MCF 10A (cell line): ENCODE data around the gene ZBTB9. TPM values are rescaled to one million over a fixed set of nuclear protein-coding genes. Genes with fewer than 3 reads are reported as not detected.
A peak's percentile ranks its signal among the peaks of the same experiment; 100 is the strongest.

Experiments
- BruUV-seq: library from RNA; stranded (reverse); fragments of 400-500 nt; replicated peaks from 2 replicates; lab custom pipeline; 2021; lab: Mats Ljungman, UMichigan
- CTCF ChIA-PET: fragments of 300-600 bp; sonication (Branson Sonifier 250); formaldehyde crosslinking; extraction: SDS; loops from one replicate; lab custom pipeline; 2021; ENCODE audit warnings: antibody characterized with exemption, inconsistent platforms; lab: Yijun Ruan, JAX
- POLR2A ChIA-PET: fragments of 300-600, 350-650 bp; sonication (Branson Sonifier 250); formaldehyde crosslinking; extraction: SDS; loops from one replicate; lab custom pipeline; 2020; ENCODE audit warnings: antibody characterized with exemption, inconsistent platforms; lab: Yijun Ruan, JAX
- DNase-seq: peaks from one replicate; pipeline ENCODE4 v3.0.0-alpha.2; 2018; ENCODE audit not compliant: unreplicated experiment
- H3K27ac Mint-ChIP-seq: one replicate; pipeline ENCODE4 v1.8.0; 2022; ENCODE audit warnings: mild to moderate bottlenecking, low read depth, mixed read lengths; ENCODE audit not compliant: unreplicated experiment
- H3K27me3 Mint-ChIP-seq: one replicate; pipeline ENCODE4 v1.8.0; 2022; ENCODE audit warnings: mixed read lengths; ENCODE audit not compliant: insufficient read depth, unreplicated experiment
- H3K36me3 Mint-ChIP-seq: one replicate; pipeline ENCODE4 v1.8.0; 2022; ENCODE audit warnings: mild to moderate bottlenecking, moderate library complexity, mixed read lengths; ENCODE audit not compliant: insufficient read depth, unreplicated experiment
- H3K4me1 Mint-ChIP-seq: one replicate; pipeline ENCODE4 v1.8.0; 2022; ENCODE audit warnings: mixed read lengths; ENCODE audit not compliant: insufficient read depth, unreplicated experiment
- H3K4me3 Mint-ChIP-seq: one replicate; pipeline ENCODE4 v1.8.0; 2022; ENCODE audit warnings: mild to moderate bottlenecking, moderate library complexity, mixed read lengths; ENCODE audit not compliant: unreplicated experiment
- H3K9me3 Mint-ChIP-seq: one replicate; pipeline ENCODE4 v1.8.0; 2022; ENCODE audit warnings: mixed read lengths; ENCODE audit not compliant: unreplicated experiment
- intact Hi-C: fragments of 100-400 bp; cut with micrococcal nuclease; formaldehyde crosslinking; loops from 2 replicates; pipeline ENCODE4 v1.14.1; 2022
- total RNA-seq: library from RNA; stranded (reverse); gene quantifications from 2 replicates; pipeline ENCODE4 v1.2.3, GENCODE V29; 2022
- TF ChIP-seq, protein P1 (sequence below): fragments of 200-600 bp; IDR thresholded peaks from one replicate; pipeline ENCODE4 v1.8.0; 2022; ENCODE audit warnings: antibody characterized with exemption, mild to moderate bottlenecking; ENCODE audit not compliant: unreplicated experiment

ZBTB9 gene
- total RNA-seq, 1 experiment from 2014 or later = 7.5 TPM

DNA sequence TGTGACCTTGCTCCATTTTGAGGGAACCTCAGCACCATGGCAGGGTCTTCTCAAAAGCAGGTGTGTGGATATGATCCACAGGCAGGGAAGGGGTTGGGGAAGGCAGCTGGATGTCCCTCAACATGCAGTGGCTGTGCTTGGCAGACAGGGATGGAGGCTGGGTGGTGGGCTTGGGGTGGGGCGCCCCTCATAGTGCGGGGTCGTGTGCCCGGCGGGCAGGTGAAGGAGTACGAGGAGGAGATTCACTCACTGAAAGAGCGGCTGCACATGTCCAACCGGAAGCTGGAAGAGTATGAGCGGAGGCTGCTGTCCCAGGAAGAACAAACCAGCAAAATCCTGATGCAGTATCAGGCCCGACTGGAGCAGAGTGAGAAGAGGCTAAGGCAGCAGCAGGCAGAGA lies 8.0 kb upstream of the ZBTB9 start:
- POLR2A ChIA-PET = interaction anchor here (0.6 kb wide), 1 partner anchor 20 kb away, joined by 3 read pairs; no protein-coding TSS in a partner anchor
- intact Hi-C loops = no loop called here
- Mint-ChIP-seq H3K4me3 (no peak overlapping the region), H3K4me1 (peaks cover 7% of the 10 kb centered on the region), H3K27me3 (no peaks in the 10 kb centered on the region), H3K36me3 (peaks cover 27% of the 10 kb centered on the region), H3K9me3 (no peaks in the 10 kb centered on the region), H3K27ac (no peak overlapping the region)
- DNase-seq = no peak
- TF ChIP-seq, protein P1, sequence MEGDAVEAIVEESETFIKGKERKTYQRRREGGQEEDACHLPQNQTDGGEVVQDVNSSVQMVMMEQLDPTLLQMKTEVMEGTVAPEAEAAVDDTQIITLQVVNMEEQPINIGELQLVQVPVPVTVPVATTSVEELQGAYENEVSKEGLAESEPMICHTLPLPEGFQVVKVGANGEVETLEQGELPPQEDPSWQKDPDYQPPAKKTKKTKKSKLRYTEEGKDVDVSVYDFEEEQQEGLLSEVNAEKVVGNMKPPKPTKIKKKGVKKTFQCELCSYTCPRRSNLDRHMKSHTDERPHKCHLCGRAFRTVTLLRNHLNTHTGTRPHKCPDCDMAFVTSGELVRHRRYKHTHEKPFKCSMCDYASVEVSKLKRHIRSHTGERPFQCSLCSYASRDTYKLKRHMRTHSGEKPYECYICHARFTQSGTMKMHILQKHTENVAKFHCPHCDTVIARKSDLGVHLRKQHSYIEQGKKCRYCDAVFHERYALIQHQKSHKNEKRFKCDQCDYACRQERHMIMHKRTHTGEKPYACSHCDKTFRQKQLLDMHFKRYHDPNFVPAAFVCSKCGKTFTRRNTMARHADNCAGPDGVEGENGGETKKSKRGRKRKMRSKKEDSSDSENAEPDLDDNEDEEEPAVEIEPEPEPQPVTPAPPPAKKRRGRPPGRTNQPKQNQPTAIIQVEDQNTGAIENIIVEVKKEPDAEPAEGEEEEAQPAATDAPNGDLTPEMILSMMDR = no peak
- BruUV-seq = no TSS peak
- CTCF ChIA-PET = no interaction called here

DNA sequence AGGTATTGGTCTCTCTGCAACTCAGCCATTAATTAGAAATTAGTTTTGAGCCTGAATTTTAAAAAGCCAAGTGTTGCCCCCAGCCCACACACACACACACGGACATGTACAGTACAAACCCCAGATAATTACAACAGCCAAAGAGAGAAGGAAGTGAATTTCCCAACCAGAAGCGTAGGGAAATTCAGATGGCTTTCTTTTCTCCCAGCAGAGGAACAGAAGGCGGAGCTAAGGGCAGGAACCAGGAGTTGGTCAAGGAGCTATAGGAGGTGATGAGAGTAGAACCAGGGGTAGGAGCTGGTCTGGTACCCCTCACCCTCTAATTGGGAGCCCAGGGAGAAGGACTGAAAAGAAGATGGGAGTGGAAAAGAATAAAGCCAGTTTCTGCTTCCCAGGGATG lies 3.9 kb upstream of the ZBTB9 start:
- CTCF ChIA-PET = interaction anchor here (0.5 kb wide), 1 partner anchor 335 kb away, joined by 4 read pairs; no protein-coding TSS in a partner anchor
- Mint-ChIP-seq H3K27ac (peak overlapping the region; percentile 47), H3K4me3 (no peak overlapping the region), H3K36me3 (peaks cover 21% of the 10 kb centered on the region), H3K27me3 (no peaks in the 10 kb centered on the region), H3K4me1 (peaks cover 18% of the 10 kb centered on the region), H3K9me3 (no peaks in the 10 kb centered on the region)
- POLR2A ChIA-PET = interaction anchor here (0.5 to 1.2 kb wide), 2 partner anchors 18 to 174 kb away, joined by 3 to 4 read pairs; no protein-coding TSS in a partner anchor
- intact Hi-C loops = no loop called here
- TF ChIP-seq, protein P1 = no peak
- BruUV-seq = no TSS peak
- DNase-seq = no peak

DNA sequence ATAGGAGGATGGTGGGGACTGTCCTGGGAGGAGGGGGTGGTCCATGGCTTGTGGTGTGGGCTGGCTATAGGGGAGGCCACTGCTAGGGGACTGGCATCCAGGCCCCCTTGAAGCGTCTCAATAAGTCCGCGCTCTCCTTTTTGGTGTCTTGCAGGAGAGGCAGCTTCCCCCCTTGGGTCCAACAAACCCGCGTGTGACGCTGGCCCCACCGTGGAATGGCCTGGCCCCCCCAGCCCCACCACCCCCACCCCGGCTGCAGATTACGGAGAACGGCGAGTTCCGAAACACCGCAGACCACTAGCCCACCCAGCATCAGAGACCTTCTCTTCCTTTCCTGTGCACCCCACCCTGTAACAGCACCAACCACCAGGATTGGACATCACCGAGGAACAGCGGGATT lies 2.8 kb upstream of the ZBTB9 start:
- H3K36me3 Mint-ChIP-seq = peaks cover 22% of the 10 kb centered on the region
- no peak overlapping the region for H3K27ac Mint-ChIP-seq
- H3K9me3 Mint-ChIP-seq = no peaks in the 10 kb centered on the region
- DNase-seq = no peak
- POLR2A ChIA-PET = no interaction called here
- no peak overlapping the region for H3K4me3 Mint-ChIP-seq
- intact Hi-C loops = no loop called here
- no peaks in the 10 kb centered on the region for H3K27me3 Mint-ChIP-seq
- CTCF ChIA-PET = no interaction called here
- BruUV-seq = no TSS peak
- H3K4me1 Mint-ChIP-seq = peaks cover 18% of the 10 kb centered on the region
- TF ChIP-seq, protein P1 = no peak

DNA sequence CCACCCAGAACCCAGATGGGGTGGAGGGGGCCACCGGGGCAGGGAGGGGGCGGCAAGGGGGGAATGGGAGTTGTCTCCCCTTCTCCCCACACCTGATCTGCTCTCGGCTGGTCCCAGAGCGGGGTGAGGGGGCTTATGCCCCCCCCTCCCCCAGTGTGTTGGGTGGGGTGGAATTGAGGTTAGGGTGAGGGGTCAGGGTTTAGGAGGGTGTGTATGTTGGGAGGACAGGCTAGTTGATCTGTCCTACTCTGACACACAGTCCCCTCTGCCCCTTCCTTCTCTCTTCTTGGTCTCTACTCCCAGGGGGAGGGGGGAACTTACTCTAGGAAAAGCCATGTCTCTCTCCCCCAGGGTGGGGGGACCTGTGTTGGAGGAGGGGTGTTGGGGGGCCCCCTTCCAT lies 1.9 kb upstream of the ZBTB9 start:
- ChIA-PET CTCF (no interaction called here), POLR2A (interaction anchor here (2.9 kb wide), 1 partner anchor 27 kb away, joined by 23 read pairs; no protein-coding TSS in a partner anchor)
- no peak for DNase-seq
- intact Hi-C loops = no loop called here
- no TSS peak for BruUV-seq
- peaks cover 22% of the 10 kb centered on the region for H3K4me1 Mint-ChIP-seq
- peak overlapping the region; percentile 89 for H3K4me3 Mint-ChIP-seq
- TF ChIP-seq, protein P1 = no peak
- peaks cover 29% of the 10 kb centered on the region for H3K36me3 Mint-ChIP-seq
- H3K27me3 Mint-ChIP-seq = no peaks in the 10 kb centered on the region
- H3K9me3 Mint-ChIP-seq = no peaks in the 10 kb centered on the region
- no peak overlapping the region for H3K27ac Mint-ChIP-seq
